Measurements from ENCODE around the gene MAB21L4. TPM values are rescaled to one million over a fixed set of nuclear protein-coding genes. Genes with fewer than 3 reads are reported as not detected.

MAB21L4 gene
- total RNA-seq, 1 experiment from 2014 or later, result 0.15 TPM

- no peak overlapping the region for H3T11ph ChIP-seq (ENCODE audit: low read length)
- peaks cover 8% of the 10 kb centered on the region for H3K27me3 Mint-ChIP-seq (ENCODE audit: low read depth)
Measured at GRCh38 chr2:240904216-240905175, 8.5 kb upstream of the MAB21L4 start.

More at GRCh38 chr2:240904216-240905175, 8.5 kb upstream of the MAB21L4 start:
- peaks cover 7 to 10% of the 10 kb centered on the region in 2 experiments for H3K4me1 Mint-ChIP-seq
- Histone ChIP-seq H3K23me2 (ENCODE audit: insufficient read length, low read depth, low read length, poor library complexity, severe bottlenecking) (no peaks in the 10 kb centered on the region), H3K4me2 (ENCODE audit: insufficient read depth, insufficient read length, low read length) (no peak overlapping the region), H3K27ac (ENCODE audit: insufficient read length, low read depth, low read length) (no peak overlapping the region), H2BK12ac (ENCODE audit: insufficient read length, low read depth, low read length) (no peak overlapping the region), H2AFZ (ENCODE audit: low read length) (no peak overlapping the region), H3K79me2 (ENCODE audit: insufficient read depth, low read length) (no peaks in the 10 kb centered on the region), H4K5ac (ENCODE audit: insufficient read length, low read depth, low read length) (no peak overlapping the region), H3K4ac (ENCODE audit: low read depth, low read length) (no peak overlapping the region), H2AK5ac (ENCODE audit: insufficient read length, low read length) (no peak overlapping the region), H4K20me1 (ENCODE audit: control insufficient read depth, insufficient read depth, insufficient read length) (no peaks in the 10 kb centered on the region), H3K14ac (ENCODE audit: insufficient read depth, low read length) (no peak overlapping the region), H2BK120ac (ENCODE audit: low read depth, low read length, poor library complexity, severe bottlenecking) (no peak overlapping the region), H3K18ac (ENCODE audit: insufficient read length, low read depth, low read length) (no peak overlapping the region), H3K4me1 (ENCODE audit: insufficient read depth, low read length) (no peaks in the 10 kb centered on the region), H3K79me1 (ENCODE audit: insufficient read depth, low read depth, low read length, poor library complexity, severe bottlenecking) (no peaks in the 10 kb centered on the region), H2BK5ac (ENCODE audit: insufficient read length, low read length) (no peak overlapping the region), H2BK20ac (ENCODE audit: low read depth, low read length, poor library complexity, severe bottlenecking) (no peak overlapping the region), H4K8ac (replicated peaks; ENCODE audit: insufficient read length, low read depth, low read length) (no peak overlapping the region), H3K9ac (ENCODE audit: extremely low read depth, insufficient read length, low read length) (no peak overlapping the region), H3K9me3 (ENCODE audit: control insufficient read depth, low read depth, low read length) (no peaks in the 10 kb centered on the region), H3K23ac (ENCODE audit: insufficient read length, low read depth, low read length) (no peak overlapping the region), H2BK15ac (ENCODE audit: low read depth, low read length) (no peak overlapping the region), H4K91ac (ENCODE audit: insufficient read length, low read depth, low read length) (peak overlapping the region; percentile 6), H3K27me3 (ENCODE audit: insufficient read depth, low read length) (no peaks in the 10 kb centered on the region), H3K56ac (ENCODE audit: insufficient read length, low read depth, low read length) (no peak overlapping the region)
- no peak overlapping the region for H3K4me3 Mint-ChIP-seq
- TF ChIP-seq CTCF (conservative IDR thresholded peaks at IDR 0.05), result no peak
- no peak overlapping the region for H3K27ac Mint-ChIP-seq
- DNase-seq, result no peak
- WGBS (ENCODE audit: extremely low coverage, insufficient read length, low lambda C conversion rate), result no CpG with 5 or more reads among the region's 19 CpGs
- peaks cover 12% of the 10 kb centered on the region in 2 experiments for H3K9me3 Mint-ChIP-seq
- H3K36me3 Mint-ChIP-seq (ENCODE audit: insufficient read depth in 1 of 3, low read depth in 3 of 3), result peaks cover 3 to 10% (median 5%) of the 10 kb centered on the region in 3 experiments; a peak in 5 of 7 replicates

Data from H9 (cell line).